ENCODE results near the gene IGFL3.

Gene IGFL3

DNA sequence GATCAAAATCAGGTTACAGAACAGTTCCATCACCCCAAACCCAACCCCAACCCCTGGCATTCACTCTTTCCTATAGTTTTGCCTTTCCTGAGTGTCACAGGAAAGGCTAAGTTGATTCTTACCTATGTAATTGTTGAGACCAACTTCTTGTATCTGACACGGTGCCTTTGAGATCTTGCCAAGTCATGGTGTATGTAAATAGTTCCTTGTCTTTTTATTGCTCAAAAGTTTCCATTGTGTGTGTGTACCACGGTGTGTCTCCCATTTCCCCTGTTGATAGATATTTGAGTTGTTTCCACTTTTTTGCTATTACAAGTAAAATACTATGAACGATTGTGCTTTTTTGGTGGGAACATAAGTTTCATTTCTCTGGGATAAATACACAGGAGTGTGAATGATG, 20.3 kb upstream of the IGFL3 start:
- Histone ChIP-seq H3K27me3 (ENCODE audit: insufficient read depth, low read length) (peaks cover 49% of the 10 kb centered on the region), H3K36me3 (ENCODE audit: insufficient read depth, low read length) (no peaks in the 10 kb centered on the region), H3K79me2 (ENCODE audit: control insufficient read depth, insufficient read depth, low read length, unreplicated experiment) (no peaks in the 10 kb centered on the region), H3K4me3 (ENCODE audit: low read depth, low read length) (no peak overlapping the region), H3K27ac (ENCODE audit: low read depth, low read length) (no peak overlapping the region), H2AFZ (ENCODE audit: low read length, unreplicated experiment) (no peak overlapping the region), H3K4me1 (ENCODE audit: control insufficient read depth, insufficient read depth, low read length, unreplicated experiment) (no peaks in the 10 kb centered on the region)

GRCh38 chr19:46142294-46142693, 17.8 kb upstream of the IGFL3 start:
- no peaks in the 10 kb centered on the region for H3K36me3 ChIP-seq (ENCODE audit: insufficient read depth, low read length)
- H3K27me3 ChIP-seq (ENCODE audit: insufficient read depth, low read length) = peaks cover 49% of the 10 kb centered on the region
- H2AFZ ChIP-seq (ENCODE audit: low read length, unreplicated experiment) = no peak overlapping the region
- H3K27ac ChIP-seq (ENCODE audit: low read depth, low read length) = no peak overlapping the region
- H3K79me2 ChIP-seq (ENCODE audit: control insufficient read depth, insufficient read depth, low read length, unreplicated experiment) = no peaks in the 10 kb centered on the region
- no peaks in the 10 kb centered on the region for H3K4me1 ChIP-seq (ENCODE audit: control insufficient read depth, insufficient read depth, low read length, unreplicated experiment)
- H3K4me3 ChIP-seq (ENCODE audit: low read depth, low read length) = no peak overlapping the region

- Histone ChIP-seq H3K36me3 (ENCODE audit: insufficient read depth, low read length) (no peaks in the 10 kb centered on the region), H3K27me3 (ENCODE audit: insufficient read depth, low read length) (peaks cover 40% of the 10 kb centered on the region), H3K79me2 (ENCODE audit: control insufficient read depth, insufficient read depth, low read length, unreplicated experiment) (no peaks in the 10 kb centered on the region), H3K4me1 (ENCODE audit: control insufficient read depth, insufficient read depth, low read length, unreplicated experiment) (no peaks in the 10 kb centered on the region), H3K27ac (ENCODE audit: low read depth, low read length) (no peak overlapping the region), H3K4me3 (ENCODE audit: low read depth, low read length) (no peak overlapping the region), H2AFZ (ENCODE audit: low read length, unreplicated experiment) (no peak overlapping the region)
These were observed 16.9 kb upstream of the IGFL3 start for GRCh38 chr19:46141421-46141820.

GRCh38 chr19:46137915-46138473, 13.5 kb upstream of the IGFL3 start:
- peaks cover 8% of the 10 kb centered on the region for H3K4me1 ChIP-seq (ENCODE audit: control insufficient read depth, insufficient read depth, low read length, unreplicated experiment)
- no peaks in the 10 kb centered on the region for H3K79me2 ChIP-seq (ENCODE audit: control insufficient read depth, insufficient read depth, low read length, unreplicated experiment)
- H3K27ac ChIP-seq (ENCODE audit: low read depth, low read length) = no peak overlapping the region
- no peak overlapping the region for H3K4me3 ChIP-seq (ENCODE audit: low read depth, low read length)
- H2AFZ ChIP-seq (ENCODE audit: low read length, unreplicated experiment) = no peak overlapping the region
- H3K27me3 ChIP-seq (ENCODE audit: insufficient read depth, low read length) = peaks cover 28% of the 10 kb centered on the region
- H3K36me3 ChIP-seq (ENCODE audit: insufficient read depth, low read length) = no peaks in the 10 kb centered on the region

- Histone ChIP-seq H3K36me3 (ENCODE audit: insufficient read depth, low read length) (no peaks in the 10 kb centered on the region), H3K27me3 (ENCODE audit: insufficient read depth, low read length) (peaks cover 34% of the 10 kb centered on the region), H3K4me1 (ENCODE audit: control insufficient read depth, insufficient read depth, low read length, unreplicated experiment) (peaks cover 8% of the 10 kb centered on the region), H3K4me3 (ENCODE audit: low read depth, low read length) (no peak overlapping the region), H3K27ac (ENCODE audit: low read depth, low read length) (no peak overlapping the region), H2AFZ (ENCODE audit: low read length, unreplicated experiment) (no peak overlapping the region), H3K79me2 (ENCODE audit: control insufficient read depth, insufficient read depth, low read length, unreplicated experiment) (no peaks in the 10 kb centered on the region)
These were observed 10.0 kb upstream of the IGFL3 start for GRCh38 chr19:46134527-46134926.

DNA sequence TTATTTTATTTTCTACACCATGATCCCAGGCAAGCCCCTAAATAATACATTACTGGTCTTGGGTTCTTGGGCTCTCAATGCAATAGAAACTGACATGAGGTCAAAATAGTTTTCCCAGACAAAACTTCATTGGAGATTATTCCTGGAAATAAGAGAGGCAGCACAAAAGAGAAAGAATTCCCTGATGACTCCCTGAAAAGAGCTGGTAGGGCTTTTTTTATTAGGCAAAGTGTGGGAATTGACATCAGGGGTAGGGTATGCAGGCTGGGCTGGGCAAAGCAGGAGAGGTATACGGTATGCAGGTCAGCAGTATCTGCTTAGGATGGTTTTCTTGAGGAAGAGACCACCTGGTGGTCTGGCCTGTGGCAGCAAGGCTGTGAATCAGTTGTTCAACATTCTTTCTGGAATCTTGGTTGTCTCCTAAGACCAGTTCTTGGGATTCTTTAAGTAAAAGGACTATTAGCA, 9.3 kb upstream of the IGFL3 start:
- Histone ChIP-seq H3K36me3 (ENCODE audit: insufficient read depth, low read length) (no peaks in the 10 kb centered on the region), H3K79me2 (ENCODE audit: control insufficient read depth, insufficient read depth, low read length, unreplicated experiment) (no peaks in the 10 kb centered on the region), H3K27ac (ENCODE audit: low read depth, low read length) (peak overlapping the region; percentile 48), H3K4me1 (ENCODE audit: control insufficient read depth, insufficient read depth, low read length, unreplicated experiment) (peaks cover 8% of the 10 kb centered on the region), H3K4me3 (ENCODE audit: low read depth, low read length) (no peak overlapping the region), H3K27me3 (ENCODE audit: insufficient read depth, low read length) (peaks cover 31% of the 10 kb centered on the region), H2AFZ (ENCODE audit: low read length, unreplicated experiment) (no peak overlapping the region)

- Histone ChIP-seq H3K27ac (ENCODE audit: low read depth, low read length) (peak overlapping the region; percentile 48), H3K27me3 (ENCODE audit: insufficient read depth, low read length) (peaks cover 33% of the 10 kb centered on the region), H3K36me3 (ENCODE audit: insufficient read depth, low read length) (no peaks in the 10 kb centered on the region), H3K4me3 (ENCODE audit: low read depth, low read length) (no peak overlapping the region), H3K4me1 (ENCODE audit: control insufficient read depth, insufficient read depth, low read length, unreplicated experiment) (peaks cover 8% of the 10 kb centered on the region), H3K79me2 (ENCODE audit: control insufficient read depth, insufficient read depth, low read length, unreplicated experiment) (no peaks in the 10 kb centered on the region), H2AFZ (ENCODE audit: low read length, unreplicated experiment) (no peak overlapping the region)
These were observed 8.7 kb upstream of the IGFL3 start for GRCh38 chr19:46133101-46133627.

GRCh38 chr19:46132508-46133100, 8.1 kb upstream of the IGFL3 start:
- H3K27me3 ChIP-seq (ENCODE audit: insufficient read depth, low read length) = peaks cover 33% of the 10 kb centered on the region; the same call in 1 of the 2 replicates
- no peaks in the 10 kb centered on the region for H3K79me2 ChIP-seq (ENCODE audit: control insufficient read depth, insufficient read depth, low read length, unreplicated experiment)
- H3K36me3 ChIP-seq (ENCODE audit: insufficient read depth, low read length) = no peaks in the 10 kb centered on the region
- H2AFZ ChIP-seq (ENCODE audit: low read length, unreplicated experiment) = no peak overlapping the region
- H3K4me1 ChIP-seq (ENCODE audit: control insufficient read depth, insufficient read depth, low read length, unreplicated experiment) = peaks cover 8% of the 10 kb centered on the region
- no peak overlapping the region for H3K4me3 ChIP-seq (ENCODE audit: low read depth, low read length)
- no peak overlapping the region for H3K27ac ChIP-seq (ENCODE audit: low read depth, low read length)

GRCh38 chr19:46131485-46132143, 7.1 kb upstream of the IGFL3 start:
- Histone ChIP-seq H3K4me1 (ENCODE audit: control insufficient read depth, insufficient read depth, low read length, unreplicated experiment) (peaks cover 8% of the 10 kb centered on the region), H3K27me3 (ENCODE audit: insufficient read depth, low read length) (peaks cover 41% of the 10 kb centered on the region), H3K27ac (ENCODE audit: low read depth, low read length) (no peak overlapping the region), H3K79me2 (ENCODE audit: control insufficient read depth, insufficient read depth, low read length, unreplicated experiment) (no peaks in the 10 kb centered on the region), H3K36me3 (ENCODE audit: insufficient read depth, low read length) (no peaks in the 10 kb centered on the region), H2AFZ (ENCODE audit: low read length, unreplicated experiment) (no peak overlapping the region), H3K4me3 (ENCODE audit: low read depth, low read length) (no peak overlapping the region)

GRCh38 chr19:46126086-46126580, 1.6 kb upstream of the IGFL3 start:
- no peak overlapping the region for H2AFZ ChIP-seq (ENCODE audit: low read length, unreplicated experiment)
- no peaks in the 10 kb centered on the region for H3K36me3 ChIP-seq (ENCODE audit: insufficient read depth, low read length)
- no peaks in the 10 kb centered on the region for H3K4me1 ChIP-seq (ENCODE audit: control insufficient read depth, insufficient read depth, low read length, unreplicated experiment)
- peaks cover 76% of the 10 kb centered on the region for H3K27me3 ChIP-seq (ENCODE audit: insufficient read depth, low read length)
- H3K4me3 ChIP-seq (ENCODE audit: low read depth, low read length) = no peak overlapping the region
- no peaks in the 10 kb centered on the region for H3K79me2 ChIP-seq (ENCODE audit: control insufficient read depth, insufficient read depth, low read length, unreplicated experiment)
- H3K27ac ChIP-seq (ENCODE audit: low read depth, low read length) = no peak overlapping the region

Measured in ACC112 (cell line).